ENCODE results near the gene IL2RA.
A peak's percentile ranks its signal among the peaks of the same experiment; 100 is the strongest.
"Not testable (repeated sequence)": the region's sequence is repeated elsewhere in the genome, so short reads cannot be mapped to it uniquely, and the experiment has no call there.

IL2RA gene

DNA sequence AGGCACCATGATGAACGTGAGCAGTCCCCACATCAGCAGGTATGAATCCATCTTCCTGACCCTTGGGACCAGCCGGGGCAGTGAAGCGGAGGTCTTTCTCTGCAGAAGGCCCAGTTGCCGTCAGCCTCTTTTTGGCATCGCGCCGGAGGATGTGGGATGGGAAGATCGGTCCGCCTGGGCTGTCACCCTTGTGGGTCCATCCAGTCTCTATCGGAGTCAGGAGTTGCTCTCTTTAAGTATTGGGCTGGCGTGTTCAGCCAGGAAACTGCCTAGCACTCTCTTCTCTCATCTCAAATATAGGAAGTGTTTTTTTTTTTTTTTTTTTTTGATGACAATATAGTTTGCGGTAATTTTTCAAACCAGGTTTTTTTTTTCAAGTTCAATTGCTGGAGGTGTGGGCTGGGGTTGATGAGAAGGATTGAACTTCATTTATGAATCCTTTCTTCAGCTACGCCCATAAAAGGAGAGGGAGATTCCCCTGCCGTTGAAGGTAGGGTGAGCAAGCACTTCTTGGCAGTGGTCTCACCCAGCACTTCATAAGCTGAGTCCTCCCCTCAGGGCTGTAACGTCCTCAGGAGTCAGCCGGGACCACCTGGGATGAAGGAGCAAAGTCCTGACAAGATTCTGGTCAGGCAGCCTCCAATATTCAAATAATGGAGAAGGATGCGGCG is at the start of gene IL2RA:
Gene IL2RA, minus strand, starts transcription at position 267 of the 671 bp plus-strand sequence. Its CDS starts 216 bp downstream, at position 51.
- no peak for DNase-seq (ENCODE audit: low read depth)
- TF ChIP-seq, protein P1, sequence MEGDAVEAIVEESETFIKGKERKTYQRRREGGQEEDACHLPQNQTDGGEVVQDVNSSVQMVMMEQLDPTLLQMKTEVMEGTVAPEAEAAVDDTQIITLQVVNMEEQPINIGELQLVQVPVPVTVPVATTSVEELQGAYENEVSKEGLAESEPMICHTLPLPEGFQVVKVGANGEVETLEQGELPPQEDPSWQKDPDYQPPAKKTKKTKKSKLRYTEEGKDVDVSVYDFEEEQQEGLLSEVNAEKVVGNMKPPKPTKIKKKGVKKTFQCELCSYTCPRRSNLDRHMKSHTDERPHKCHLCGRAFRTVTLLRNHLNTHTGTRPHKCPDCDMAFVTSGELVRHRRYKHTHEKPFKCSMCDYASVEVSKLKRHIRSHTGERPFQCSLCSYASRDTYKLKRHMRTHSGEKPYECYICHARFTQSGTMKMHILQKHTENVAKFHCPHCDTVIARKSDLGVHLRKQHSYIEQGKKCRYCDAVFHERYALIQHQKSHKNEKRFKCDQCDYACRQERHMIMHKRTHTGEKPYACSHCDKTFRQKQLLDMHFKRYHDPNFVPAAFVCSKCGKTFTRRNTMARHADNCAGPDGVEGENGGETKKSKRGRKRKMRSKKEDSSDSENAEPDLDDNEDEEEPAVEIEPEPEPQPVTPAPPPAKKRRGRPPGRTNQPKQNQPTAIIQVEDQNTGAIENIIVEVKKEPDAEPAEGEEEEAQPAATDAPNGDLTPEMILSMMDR (conservative IDR thresholded peaks at IDR 0.05; ENCODE audit: low read depth, low read length): no peak
- no peak within 1 kb of the TSS for H3K4me3 ChIP-seq (ENCODE audit: low read length)

DNA sequence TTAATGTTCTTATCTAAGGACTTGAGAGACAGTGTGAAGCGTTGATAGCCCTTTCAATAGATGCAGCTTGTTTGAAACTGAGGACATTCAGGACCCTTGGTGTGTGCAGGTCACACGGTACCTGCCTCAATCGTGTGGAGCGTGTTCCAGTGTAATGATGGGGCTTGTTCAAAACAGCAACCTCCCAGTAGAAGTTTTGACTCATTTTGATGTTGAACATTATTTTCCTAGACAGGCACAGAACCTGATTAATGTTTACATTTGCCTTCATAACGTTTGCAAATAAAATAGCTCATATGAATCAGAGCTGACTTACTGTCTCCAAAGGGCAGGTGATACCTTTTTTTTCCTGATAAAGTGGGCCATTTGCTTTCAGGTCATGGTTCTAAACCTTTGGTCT is 48.0 kb upstream of the IL2RA start:
- H3K4me3 ChIP-seq (ENCODE audit: low read length): no peak overlapping the region
- TF ChIP-seq, protein P1 (conservative IDR thresholded peaks at IDR 0.05; ENCODE audit: low read depth, low read length): no peak
- no peak for DNase-seq (ENCODE audit: low read depth)

DNA sequence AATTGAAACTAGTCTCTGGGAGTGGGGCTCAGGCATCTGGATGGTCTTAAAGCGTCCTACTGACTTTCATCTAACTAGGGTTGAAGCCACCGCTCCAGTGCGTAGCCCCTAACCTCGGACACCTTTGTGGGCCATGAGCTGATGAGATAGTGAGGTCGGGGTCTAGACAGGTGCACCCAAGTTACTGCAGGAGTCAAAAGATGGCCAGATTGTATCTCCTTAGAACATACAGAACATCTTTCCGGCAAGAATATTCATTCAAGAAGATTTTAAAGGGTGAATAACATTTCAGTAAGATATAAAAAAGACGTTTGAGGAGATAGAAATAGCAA is 47.2 kb upstream of the IL2RA start:
- no peak for DNase-seq (ENCODE audit: low read depth)
- TF ChIP-seq, protein P1 (conservative IDR thresholded peaks at IDR 0.05; ENCODE audit: low read depth, low read length): no peak
- H3K4me3 ChIP-seq (ENCODE audit: low read length): no peak overlapping the region

DNA sequence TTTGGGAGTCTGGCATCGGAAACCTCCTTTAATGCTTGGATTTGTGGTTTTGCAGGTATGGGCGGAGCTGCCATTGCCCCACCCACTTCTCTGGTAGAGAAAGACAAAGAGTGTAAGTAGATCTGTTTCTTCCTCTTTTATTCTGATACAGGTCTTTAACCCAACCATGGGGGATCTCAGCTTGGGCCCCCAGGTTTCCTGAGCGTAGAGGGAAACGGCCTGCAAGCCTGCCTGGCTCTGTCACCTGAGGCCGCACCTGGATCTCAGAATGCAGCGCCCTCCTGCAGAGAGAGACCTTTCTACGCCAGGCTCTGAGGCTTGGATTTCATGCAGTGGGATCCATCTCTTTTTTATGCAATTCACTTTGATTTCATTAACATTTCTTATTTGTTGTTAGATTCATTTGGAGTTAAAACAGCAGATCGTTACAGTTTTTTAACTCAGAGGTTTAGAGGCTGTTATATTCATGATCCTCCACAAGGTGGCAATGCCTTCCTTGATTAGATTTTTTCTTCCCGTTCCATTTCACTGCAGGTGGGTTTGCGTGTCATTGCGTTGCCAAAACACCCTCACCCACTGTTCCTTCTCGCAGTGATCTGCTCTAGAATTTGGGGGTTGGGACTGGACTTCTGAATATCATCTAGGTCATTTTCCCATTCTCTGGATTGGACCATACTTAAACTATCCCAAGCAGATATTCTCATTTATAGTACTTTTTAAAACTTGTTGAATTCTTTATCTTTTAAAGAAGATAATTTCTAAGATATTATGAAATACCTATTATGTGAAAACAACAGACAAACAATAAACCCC is 46.7 kb upstream of the IL2RA start:
- no peak overlapping the region for H3K4me3 ChIP-seq (ENCODE audit: low read length)
- no peak for DNase-seq (ENCODE audit: low read depth)

DNA sequence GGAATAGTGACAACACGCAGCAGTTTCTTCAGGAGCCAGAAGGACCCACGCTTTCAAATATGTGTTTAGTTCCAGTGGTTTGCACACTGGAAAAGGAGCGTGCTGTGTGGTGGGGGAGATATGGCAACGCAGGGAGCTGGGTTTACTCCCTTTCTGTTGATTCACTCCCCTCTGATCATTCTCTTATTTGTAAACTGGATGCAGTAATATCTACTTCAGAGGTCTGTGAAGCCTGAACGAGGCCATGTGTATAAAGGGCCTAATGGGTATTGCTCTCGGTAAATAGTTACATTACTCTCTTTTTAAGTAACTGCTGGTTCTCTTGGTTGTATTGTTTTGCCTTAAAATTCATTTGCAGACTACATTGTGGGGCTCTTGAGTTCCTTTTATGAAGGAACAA is 45.9 kb upstream of the IL2RA start:
- TF ChIP-seq, protein P1 (conservative IDR thresholded peaks at IDR 0.05; ENCODE audit: low read depth, low read length): no peak
- no peak for DNase-seq (ENCODE audit: low read depth)
- no peak overlapping the region for H3K4me3 ChIP-seq (ENCODE audit: low read length)

More for the DNA sequence above, 46.7 kb upstream of the IL2RA start:
- TF ChIP-seq, protein P1 (conservative IDR thresholded peaks at IDR 0.05; ENCODE audit: low read depth, low read length): peak; percentile 61

DNA sequence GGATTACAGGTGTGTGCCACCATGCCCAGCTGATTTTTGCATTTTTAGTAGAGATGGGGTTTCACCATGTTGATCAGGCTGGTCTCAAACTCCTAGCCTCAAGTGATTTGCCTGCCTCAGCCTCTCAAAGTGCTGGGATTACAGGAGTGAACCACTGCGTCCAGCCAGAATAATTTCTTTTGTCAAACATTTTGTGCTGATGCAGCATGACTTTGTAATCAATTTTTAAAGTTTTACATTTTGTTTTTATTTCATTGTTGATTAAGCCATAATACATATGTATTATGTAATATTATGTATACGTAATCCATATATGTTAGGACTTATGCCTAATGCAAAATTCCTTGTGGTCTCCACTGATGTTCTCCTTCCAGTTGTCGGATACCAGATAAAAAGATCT is 45.4 kb upstream of the IL2RA start:
- not testable (repeated sequence) for DNase-seq (ENCODE audit: low read depth)

DNA sequence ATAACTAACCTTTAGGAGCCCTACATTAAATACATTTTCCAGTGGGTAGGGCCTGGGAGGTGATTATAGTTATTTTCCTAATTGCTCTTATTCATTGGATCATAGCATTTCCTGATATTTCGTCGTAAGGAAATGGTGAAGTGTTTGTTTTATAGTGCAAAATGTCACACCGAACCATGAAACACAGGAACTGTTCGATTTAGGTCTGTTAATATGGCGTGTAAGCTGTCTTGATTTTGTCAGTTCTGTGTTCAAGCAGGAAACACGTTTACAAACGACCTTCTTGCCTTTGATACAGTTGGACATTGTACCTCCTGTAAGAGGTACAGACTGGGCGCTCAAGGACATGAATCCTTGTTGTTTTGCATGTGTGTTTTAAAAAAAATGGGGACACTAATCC is 41.4 kb upstream of the IL2RA start:
- TF ChIP-seq, protein P1 (conservative IDR thresholded peaks at IDR 0.05; ENCODE audit: low read depth, low read length): no peak
- no peak overlapping the region for H3K4me3 ChIP-seq (ENCODE audit: low read length)
- DNase-seq (ENCODE audit: low read depth): no peak

More for the DNA sequence above, 45.4 kb upstream of the IL2RA start:
- H3K4me3 ChIP-seq (ENCODE audit: low read length): not testable (repeated sequence)
